ENCODE data around the gene AHNAK2. TPM values are rescaled to one million over a fixed set of nuclear protein-coding genes. Genes with fewer than 3 reads are reported as not detected.
A peak's percentile ranks its signal among the peaks of the same experiment; 100 is the strongest.

The AHNAK2 gene
- total and polyA plus RNA-seq, 9 of the 15 experiments (the other 6 are each of a cell fraction or from before 2014, with no cell fraction given) = 0.04 to 0.09 (median 0.04) TPM; not detected in 6

GRCh38 chr14:104971447-104972240 lies 6.5 kb downstream of the AHNAK2 start (continued):
- no peak for TF ChIP-seq NFRKB (IDR thresholded peaks at IDR 0.05; ENCODE audit: low read depth)

- BruUV-seq (replicated peaks) = no TSS peak
- ATAC-seq (peak; percentile 71), DNase-seq (ENCODE audit: extremely low read depth in 1 of 4, low spot score in 3 of 4) (peak in 3 of 4 experiments; percentile 34 to 39 (median 37)), FAIRE-seq (no peak)
- intact Hi-C loops (cut with micrococcal nuclease) (no loop called here), in situ Hi-C loops (cut with MboI) (loop anchor here (5.0 kb wide), 1 partner anchor 77 kb away; no protein-coding TSS in a partner anchor)
- Histone ChIP-seq H3K4me1 (replicated peaks in 1 of 2; ENCODE audit: control insufficient read depth in 2 of 2, insufficient read depth in 2 of 2, low read length in 2 of 2) (peaks cover 0 to 66% of the 10 kb centered on the region in 2 experiments; a peak in 3 of 5 replicates), H3K36me3 (ENCODE audit: control insufficient read depth, insufficient read depth, low read length) (no peaks in the 10 kb centered on the region), H3K9me3 (replicated peaks; ENCODE audit: control insufficient read depth, insufficient read depth, low read depth, low read length) (no peaks in the 10 kb centered on the region), H4K20me1 (replicated peaks; ENCODE audit: control insufficient read depth, insufficient read depth, low read length) (peaks cover 8% of the 10 kb centered on the region; the same call in 1 of the 2 replicates), H3K27ac (ENCODE audit: extremely low read depth, low read depth, low read length) (no peak overlapping the region), H3K4me3 (no peak overlapping the region), H3K79me2 (ENCODE audit: control insufficient read depth, insufficient read depth, low read length) (no peaks in the 10 kb centered on the region), H3K9ac (ENCODE audit: insufficient read depth in 1 of 2, low read depth in 2 of 2, low read length in 2 of 2) (peak overlapping the region in 1 of 2 experiments; percentile 64; a peak in 2 of 4 replicates), H2AFZ (ENCODE audit: low read depth, low read length) (peak overlapping the region; percentile 39; the same call in 1 of the 2 replicates), H3K9me1 (ENCODE audit: control insufficient read depth, insufficient read depth, low read length) (no peaks in the 10 kb centered on the region), H3K4me2 (ENCODE audit: insufficient read depth, low read length) (no peak overlapping the region; the same call in 1 of the 2 replicates), H3K27me3 (ENCODE audit: control insufficient read depth in 2 of 2, insufficient read depth in 2 of 2, low read length in 2 of 2) (peaks cover 0 to 27% of the 10 kb centered on the region in 2 experiments; a peak in 1 of 5 replicates)
- CTCF ChIA-PET (ENCODE audit: low intra/inter-chr PET ratio) = interaction anchor here (1.0 kb wide), 1 partner anchor 75 kb away, joined by 6 read pairs; no protein-coding TSS in a partner anchor
- WGBS (ENCODE audit: insufficient coverage, low coverage, missing lambda C conversion rate) = 11% methylated on average over 14 of the region's 19 CpGs
- POLR2A ChIA-PET = interaction anchor here (0.6 to 1.8 kb wide), 4 partner anchors 36 to 116 kb away, joined by 3 to 7 read pairs (median 4); no protein-coding TSS in a partner anchor
- TF ChIP-seq MAZ (CRISPR knock-in tag; conservative IDR thresholded peaks at IDR 0.05 in 1 of 2, IDR thresholded peaks at IDR 0.05 in 1 of 2) = peak; percentile 17 to 65; a peak in 2 of 4 replicates
- TF ChIP-seq PPARD (CRISPR knock-in tag; IDR thresholded peaks at IDR 0.05) = no peak
- no peak for TF ChIP-seq PML (IDR thresholded peaks at IDR 0.05; ENCODE audit: low read length)
- 0 out of 2 replicates have a peak, but pooled peaks have one; percentile 16 for TF ChIP-seq CTBP1 (IDR thresholded peaks at IDR 0.05; ENCODE audit: borderline replicate concordance)
- TF ChIP-seq CREB1 (IDR thresholded peaks at IDR 0.05) = peak; percentile 17; the same call in 1 of the 2 replicates
- peak; percentile 61; the same call in 1 of the 2 replicates for TF ChIP-seq CREB1 (CRISPR knock-in tag; IDR thresholded peaks at IDR 0.05)
- TF ChIP-seq CBX5 (IDR thresholded peaks at IDR 0.05; ENCODE audit: borderline replicate concordance, low read depth) = no peak
- TF ChIP-seq EZH2 (IDR thresholded peaks at IDR 0.05; ENCODE audit: borderline replicate concordance, low read depth, low read length) = no peak
- peak; percentile 82 for TF ChIP-seq VEZF1 (CRISPR knock-in tag; IDR thresholded peaks at IDR 0.05)
- no peak for TF ChIP-seq HDGF (IDR thresholded peaks at IDR 0.05)
- TF ChIP-seq ZNF23 (CRISPR knock-in tag; IDR thresholded peaks at IDR 0.05) = no peak
- no peak for TF ChIP-seq GTF2B (IDR thresholded peaks at IDR 0.05; ENCODE audit: extremely low read depth, insufficient read length)
- TF ChIP-seq SREBF1 (IDR thresholded peaks at IDR 0.05; ENCODE audit: borderline replicate concordance, low read depth, low read length) = no peak
- TF ChIP-seq KLF13 (tag; IDR thresholded peaks at IDR 0.05; ENCODE audit: borderline replicate concordance, low read depth) = no peak
Measured at GRCh38 chr14:104970231-104971068, 7.7 kb downstream of the AHNAK2 start.

Data from K562 (cell line).